Activated naive CD4-positive, alpha-beta T cell treated with Interleukin-2 at 50 U/mL for 16 hours (primary cell): Measurements from ENCODE around the gene WDR91.
"Not testable (repeated sequence)": the region's sequence is repeated elsewhere in the genome, so short reads cannot be mapped to it uniquely, and the experiment has no call there.

Experiments used
- DNase-seq: peaks from one replicate; pipeline ENCODE4 v3.0.0-alpha.2; 2020

WDR91 gene

GRCh38 chr7:135175931-135176330, 35.4 kb downstream of the WDR91 start:
- no peak for DNase-seq

- no peak for DNase-seq
These were observed 36.4 kb downstream of the WDR91 start for GRCh38 chr7:135174941-135175340.

GRCh38 chr7:135173916-135174315, 37.4 kb downstream of the WDR91 start:
- DNase-seq: not testable (repeated sequence)

- not testable (repeated sequence) for DNase-seq
These were observed 39.6 kb downstream of the WDR91 start for GRCh38 chr7:135171581-135172291.

- not testable (repeated sequence) for DNase-seq
These were observed 40.3 kb downstream of the WDR91 start for GRCh38 chr7:135170998-135171481.

GRCh38 chr7:135170274-135170997, 40.9 kb downstream of the WDR91 start, which contains the start of gene CYREN:
TSS of gene CYREN (minus strand) at chr7:135170707. CDS start at chr7:135168922, 1,785 bp downstream.
- DNase-seq: peak; percentile 93

GRCh38 chr7:135169964-135170273, 41.4 kb downstream of the WDR91 start:
- no peak for DNase-seq

- peak; percentile 68 for DNase-seq
These were observed 42.0 kb downstream of the WDR91 start for GRCh38 chr7:135169141-135169963.

- no peak for DNase-seq
These were observed 42.7 kb downstream of the WDR91 start for GRCh38 chr7:135168489-135169140.

- DNase-seq: peak; percentile 24
These were observed 43.3 kb downstream of the WDR91 start for GRCh38 chr7:135168001-135168400.

- DNase-seq: no peak
These were observed 43.9 kb downstream of the WDR91 start for GRCh38 chr7:135167365-135167917.

GRCh38 chr7:135166338-135166990, 44.9 kb downstream of the WDR91 start:
- no peak for DNase-seq

- no peak for DNase-seq
These were observed 45.5 kb downstream of the WDR91 start for GRCh38 chr7:135165862-135166261.

- DNase-seq: no peak
These were observed 46.8 kb downstream of the WDR91 start for GRCh38 chr7:135164357-135165061.

GRCh38 chr7:135162382-135163001, 48.8 kb downstream of the WDR91 start:
- no peak for DNase-seq

GRCh38 chr7:135161669-135162068, 49.7 kb downstream of the WDR91 start:
- no peak for DNase-seq

- no peak for DNase-seq
These were observed 50.3 kb downstream of the WDR91 start for GRCh38 chr7:135160858-135161653.

GRCh38 chr7:135160098-135160857, 51.0 kb downstream of the WDR91 start:
- DNase-seq: no peak
